GM21717 (cell line): ENCODE measurements around the gene LRP1.

Experiments used
- ATAC-seq: cut with Tn5 transposase; IDR thresholded peaks from one replicate; pipeline ENCODE4 v1.9.1; 2021; ENCODE audit warnings: mild to moderate bottlenecking, moderate library complexity; ENCODE audit not compliant: unreplicated experiment

Gene LRP1

DNA sequence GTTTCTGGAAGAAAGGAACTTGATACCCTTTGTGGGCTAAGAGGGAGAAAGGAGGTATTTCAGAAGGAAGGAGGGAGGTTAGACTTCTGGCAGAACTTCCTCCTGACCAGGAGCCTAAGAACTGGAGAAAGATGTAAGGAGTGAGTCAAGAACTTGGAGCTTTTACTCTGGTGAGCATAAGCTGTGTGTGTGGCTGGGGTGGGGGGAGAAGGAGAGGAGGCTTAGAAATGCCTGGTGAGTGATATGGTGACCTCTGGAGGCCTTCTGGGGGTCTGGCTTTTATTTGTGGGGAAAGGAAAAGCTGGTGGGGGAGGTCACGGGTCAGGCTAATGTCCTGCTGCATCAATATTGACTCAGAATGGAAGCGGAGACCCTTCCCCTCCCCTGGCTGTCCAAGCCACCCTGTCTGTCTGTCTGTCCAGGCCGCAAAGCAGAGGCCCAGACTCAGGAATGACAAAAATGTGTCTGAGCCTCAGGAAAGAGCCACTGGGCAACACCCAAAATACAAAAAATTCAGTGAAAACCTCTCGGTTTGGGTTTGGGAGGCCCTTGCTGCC lies 4.8 kb downstream of the LRP1 start:
- ATAC-seq, result no peak

DNA sequence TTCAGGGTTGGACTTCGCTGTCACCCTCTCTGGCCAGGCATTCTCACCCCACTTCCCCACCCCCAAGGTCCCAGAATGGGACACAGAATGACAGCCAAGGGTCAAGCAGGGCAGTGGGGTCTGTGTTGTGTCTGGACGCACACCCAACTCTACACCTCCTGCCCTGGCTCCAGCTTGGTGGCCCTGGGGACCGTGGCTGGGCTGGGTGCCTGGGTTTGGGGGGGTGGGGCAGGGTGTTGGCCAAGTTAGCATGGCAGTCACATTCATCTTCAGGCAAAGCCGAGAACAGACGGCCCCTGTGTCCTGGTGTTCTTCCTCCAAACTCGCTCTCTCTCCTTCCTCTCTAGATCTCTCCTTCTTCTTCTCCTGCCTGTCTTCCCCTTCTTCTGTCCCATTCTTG lies 5.6 kb downstream of the LRP1 start:
- no peak for ATAC-seq

DNA sequence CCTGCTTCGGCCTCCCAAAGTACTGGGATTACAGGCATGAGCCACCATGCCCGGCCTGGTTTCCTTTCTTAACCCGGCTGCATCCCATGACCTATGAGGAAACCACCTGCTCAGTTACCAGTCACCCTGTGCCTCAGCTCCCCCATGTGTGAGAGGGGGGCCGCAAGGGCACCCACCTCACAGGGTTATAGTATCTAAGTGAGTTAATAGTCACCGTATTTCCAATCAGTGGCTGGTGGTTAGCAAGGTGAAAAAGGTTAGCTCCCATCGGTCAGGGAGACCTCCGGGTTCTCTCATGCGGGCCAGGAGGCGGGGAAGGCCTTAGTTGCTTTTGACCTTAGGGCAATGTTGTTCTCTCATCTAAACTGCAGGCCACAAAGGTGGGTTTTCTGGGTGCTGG lies 6.7 kb downstream of the LRP1 start:
- ATAC-seq, result no peak

DNA sequence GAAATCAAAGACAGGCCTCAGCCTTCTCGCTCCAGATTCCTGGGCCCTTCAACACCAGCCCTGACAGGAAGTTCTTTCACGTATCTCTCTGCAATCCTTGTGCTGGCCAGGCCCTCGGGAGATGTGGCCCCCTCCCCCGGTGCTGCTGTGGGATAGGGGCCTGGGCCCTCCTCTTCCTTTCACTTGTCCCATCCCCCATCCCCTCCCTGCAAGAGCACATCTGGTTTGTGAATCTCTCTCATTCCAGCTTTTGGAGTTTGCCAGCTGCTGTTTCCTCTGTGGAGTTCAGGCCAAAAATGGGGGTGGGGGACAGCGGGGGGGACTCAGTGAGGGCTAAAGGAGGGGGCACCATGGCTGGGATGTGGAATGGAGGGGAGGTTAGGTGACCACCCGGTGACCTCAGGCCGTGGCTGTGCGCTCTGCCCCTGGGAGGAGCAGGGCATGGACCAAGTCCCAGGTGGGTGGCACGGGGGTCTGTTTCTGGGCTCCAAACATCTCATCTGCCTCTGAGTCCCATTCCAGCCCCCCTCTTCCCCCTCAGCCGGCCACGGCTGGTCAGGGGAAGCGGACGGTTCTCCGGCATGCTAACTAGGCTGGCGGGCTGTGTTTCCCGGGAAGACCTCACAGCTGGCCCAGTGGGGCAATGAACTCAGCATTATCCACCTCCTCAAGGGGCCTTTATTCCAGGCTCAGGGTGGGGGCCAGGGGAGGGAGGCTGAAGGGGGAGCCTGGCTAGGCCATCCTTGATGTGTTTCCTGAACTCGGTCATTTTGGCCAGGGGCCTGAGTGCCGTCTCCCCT lies 7.4 kb downstream of the LRP1 start:
- no peak for ATAC-seq

DNA sequence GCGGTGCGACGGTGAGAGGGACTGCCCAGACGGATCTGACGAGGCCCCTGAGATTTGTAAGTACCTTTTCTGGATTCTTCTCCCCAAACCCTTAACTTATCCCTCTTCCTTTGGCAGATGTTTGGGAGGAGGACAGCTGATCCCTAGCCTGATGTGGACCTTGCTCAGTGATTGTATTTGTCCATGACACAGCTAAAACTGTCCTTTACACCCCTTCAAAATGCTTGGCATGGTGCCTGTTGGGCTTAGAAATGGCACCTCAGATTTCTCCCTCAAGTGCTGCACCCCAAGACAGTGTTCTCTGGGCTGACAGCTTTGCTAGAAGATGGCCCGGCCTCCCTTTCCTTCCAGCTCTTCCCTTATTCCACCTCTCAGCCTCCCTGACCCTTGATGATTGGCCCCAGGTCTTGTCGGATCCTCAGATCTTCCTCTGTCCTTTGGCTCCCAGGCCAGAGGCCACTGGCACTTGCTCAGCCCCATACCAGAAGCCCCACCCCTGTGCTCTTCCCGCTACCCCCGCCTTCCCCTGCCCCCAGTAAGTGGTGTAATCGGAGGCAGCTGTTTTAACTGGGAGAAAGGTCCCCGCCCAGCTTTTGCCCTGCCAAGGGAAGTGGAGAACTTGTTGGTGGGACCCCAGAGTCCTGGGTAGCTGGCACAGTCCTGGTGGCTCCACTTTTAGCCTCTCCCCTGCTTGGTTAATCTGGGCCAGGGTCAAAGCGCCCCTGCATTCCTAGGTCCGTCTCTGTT lies 10.4 kb downstream of the LRP1 start:
- no peak for ATAC-seq

DNA sequence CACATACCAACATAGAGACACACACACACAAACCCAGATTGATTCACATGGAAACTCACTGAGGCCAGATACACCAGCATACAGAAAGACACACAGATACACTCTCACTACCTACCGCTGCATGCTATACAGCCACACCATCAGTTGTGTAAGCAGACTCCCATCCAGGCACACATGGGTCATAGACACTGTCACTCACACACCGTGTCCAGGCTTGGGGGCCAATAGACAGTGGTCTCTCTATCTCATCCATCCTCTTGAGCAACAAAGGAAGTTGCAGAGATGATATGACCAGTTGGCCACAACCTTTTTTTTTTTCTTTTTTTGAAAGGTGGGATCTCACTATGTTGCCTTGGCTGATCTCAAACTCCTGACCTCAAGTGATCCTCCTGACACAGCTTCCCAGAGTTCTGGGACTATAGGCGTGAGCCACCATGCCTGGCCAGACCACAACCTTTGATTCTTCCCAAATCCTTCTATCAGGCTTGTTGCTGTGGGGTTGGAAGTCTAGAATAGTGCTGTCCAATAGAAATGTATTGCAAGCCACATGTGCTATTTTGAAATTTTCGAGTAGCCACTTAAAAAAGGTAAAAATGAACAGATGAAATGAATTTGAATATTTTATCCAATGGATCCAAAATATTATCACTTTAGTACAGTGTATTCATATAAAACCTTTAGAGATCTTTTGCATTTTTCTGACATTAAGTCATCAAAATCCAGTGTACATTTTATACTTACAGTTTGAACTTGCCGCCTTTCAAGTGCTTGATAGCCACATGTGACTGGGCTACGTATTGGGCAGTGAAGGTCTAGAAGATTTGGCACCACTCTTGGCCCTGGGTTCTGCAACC lies 11.7 kb downstream of the LRP1 start:
- ATAC-seq, result no peak

DNA sequence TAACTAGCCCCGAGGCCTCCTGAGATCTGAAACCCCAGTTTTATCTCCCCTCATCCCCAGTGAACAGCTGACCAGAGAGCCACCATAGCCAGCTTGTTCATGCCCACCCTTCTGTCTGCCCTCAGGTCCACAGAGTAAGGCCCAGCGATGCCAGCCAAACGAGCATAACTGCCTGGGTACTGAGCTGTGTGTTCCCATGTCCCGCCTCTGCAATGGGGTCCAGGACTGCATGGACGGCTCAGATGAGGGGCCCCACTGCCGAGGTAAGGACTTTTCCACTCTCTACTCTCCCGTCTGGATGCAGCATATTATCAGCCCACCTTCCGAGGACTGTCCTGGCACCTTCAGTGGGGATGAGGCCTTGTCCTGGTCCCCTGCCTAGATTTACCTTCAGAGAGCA lies 13.0 kb downstream of the LRP1 start:
- no peak for ATAC-seq

DNA sequence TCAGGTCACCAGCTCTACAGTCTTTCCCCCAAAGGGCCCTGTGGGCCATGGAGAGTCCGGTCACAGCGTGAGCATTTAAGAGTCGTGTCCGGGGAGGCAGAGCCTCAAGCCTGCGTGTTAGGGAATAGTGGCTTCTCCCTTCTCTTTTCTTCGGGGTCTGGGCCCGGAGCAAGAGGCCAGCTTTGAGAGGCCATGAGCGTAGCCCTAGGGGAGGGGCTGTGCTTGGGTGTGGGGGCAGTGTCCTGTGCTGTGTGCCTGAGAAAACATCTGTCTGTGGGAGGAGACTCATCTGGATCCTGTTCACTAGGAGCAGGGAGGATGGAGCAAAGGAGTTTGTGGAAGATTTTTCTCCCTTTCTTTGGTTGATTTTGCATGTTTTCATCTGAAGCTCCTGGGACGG lies 13.8 kb downstream of the LRP1 start:
- ATAC-seq, result no peak

DNA sequence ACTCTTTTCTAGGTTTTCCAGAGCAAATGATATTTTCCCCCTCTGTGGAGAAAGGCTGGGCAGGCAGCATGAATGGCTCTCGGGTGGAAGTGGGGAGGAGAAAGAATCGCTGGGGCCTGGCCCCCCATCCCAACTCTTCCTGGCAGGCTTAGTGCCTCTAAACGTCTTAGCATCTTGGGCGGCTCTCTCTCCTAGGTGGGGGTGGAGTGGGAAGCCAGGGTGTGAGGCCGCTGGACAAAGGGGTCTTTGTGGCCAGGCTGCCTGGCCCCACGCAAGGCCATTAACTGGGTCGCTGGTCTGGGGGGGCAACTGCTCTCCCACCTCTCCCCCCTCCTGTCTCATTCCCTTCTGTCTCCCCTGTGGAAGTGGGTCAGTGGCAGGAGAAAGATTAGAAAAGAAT lies 14.4 kb downstream of the LRP1 start:
- ATAC-seq, result no peak

DNA sequence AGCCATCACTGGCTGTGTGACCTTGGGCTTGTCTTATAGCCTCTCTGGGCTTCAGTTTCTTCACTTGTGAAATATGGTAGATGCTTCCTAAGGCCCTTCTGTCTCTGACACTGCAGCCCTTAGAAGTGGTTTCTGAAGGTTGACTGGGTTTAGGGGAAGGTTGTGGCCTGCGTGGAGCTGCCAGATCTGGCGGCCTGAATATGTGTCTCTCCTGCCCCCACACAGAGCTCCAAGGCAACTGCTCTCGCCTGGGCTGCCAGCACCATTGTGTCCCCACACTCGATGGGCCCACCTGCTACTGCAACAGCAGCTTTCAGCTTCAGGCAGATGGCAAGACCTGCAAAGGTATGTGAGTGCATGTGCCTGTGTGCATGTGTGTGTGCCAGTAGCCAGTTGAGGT lies 15.2 kb downstream of the LRP1 start:
- ATAC-seq, result no peak

DNA sequence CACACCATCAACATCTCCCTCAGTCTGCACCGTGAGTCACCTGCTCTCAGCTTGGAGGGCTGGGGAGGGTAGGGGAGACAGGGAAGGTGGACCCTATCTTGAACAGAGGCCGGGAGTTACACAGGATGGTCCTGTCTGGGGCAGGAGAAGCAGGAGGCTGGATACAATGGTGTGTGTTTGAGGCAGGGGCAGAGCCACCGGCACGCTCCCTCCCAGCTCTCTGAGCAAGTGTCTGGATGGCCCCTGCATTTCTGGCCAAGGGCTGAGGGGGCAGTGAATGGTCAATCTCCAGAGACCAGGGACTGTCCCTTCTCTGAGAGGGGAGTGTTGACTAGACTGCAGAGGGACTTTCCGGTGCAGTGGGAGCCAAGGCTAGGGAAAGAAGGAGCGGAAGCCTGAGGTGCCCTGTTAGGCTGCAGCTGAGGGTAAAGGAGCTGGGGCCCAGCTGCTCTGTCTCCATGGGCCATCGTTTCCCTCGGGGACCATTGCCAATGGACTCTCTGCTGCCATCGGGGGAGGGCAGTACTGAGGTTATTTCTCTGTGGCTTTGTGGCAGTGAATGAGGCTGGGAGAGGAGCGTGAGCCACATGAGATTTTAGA lies 17.3 kb downstream of the LRP1 start:
- no peak for ATAC-seq

DNA sequence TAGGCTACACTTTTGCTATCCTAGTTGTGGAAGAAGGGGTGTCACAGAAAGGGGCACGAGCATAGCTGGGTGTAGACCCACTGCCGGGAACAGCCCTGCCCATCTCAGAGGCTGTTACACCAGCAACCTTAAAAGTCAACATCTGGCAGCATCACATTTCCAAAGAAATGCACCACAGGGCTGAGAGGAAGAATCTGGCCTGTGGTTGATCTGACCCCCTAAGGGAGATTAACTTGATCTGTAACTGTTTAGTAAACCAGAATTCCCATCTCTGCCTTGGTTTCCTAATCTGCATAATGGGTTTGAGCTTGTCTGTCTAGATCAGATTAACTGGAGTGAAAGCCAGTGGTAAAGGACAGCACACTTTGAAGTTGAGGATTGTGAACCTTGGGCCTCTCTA lies 17.8 kb downstream of the LRP1 start:
- no peak for ATAC-seq

DNA sequence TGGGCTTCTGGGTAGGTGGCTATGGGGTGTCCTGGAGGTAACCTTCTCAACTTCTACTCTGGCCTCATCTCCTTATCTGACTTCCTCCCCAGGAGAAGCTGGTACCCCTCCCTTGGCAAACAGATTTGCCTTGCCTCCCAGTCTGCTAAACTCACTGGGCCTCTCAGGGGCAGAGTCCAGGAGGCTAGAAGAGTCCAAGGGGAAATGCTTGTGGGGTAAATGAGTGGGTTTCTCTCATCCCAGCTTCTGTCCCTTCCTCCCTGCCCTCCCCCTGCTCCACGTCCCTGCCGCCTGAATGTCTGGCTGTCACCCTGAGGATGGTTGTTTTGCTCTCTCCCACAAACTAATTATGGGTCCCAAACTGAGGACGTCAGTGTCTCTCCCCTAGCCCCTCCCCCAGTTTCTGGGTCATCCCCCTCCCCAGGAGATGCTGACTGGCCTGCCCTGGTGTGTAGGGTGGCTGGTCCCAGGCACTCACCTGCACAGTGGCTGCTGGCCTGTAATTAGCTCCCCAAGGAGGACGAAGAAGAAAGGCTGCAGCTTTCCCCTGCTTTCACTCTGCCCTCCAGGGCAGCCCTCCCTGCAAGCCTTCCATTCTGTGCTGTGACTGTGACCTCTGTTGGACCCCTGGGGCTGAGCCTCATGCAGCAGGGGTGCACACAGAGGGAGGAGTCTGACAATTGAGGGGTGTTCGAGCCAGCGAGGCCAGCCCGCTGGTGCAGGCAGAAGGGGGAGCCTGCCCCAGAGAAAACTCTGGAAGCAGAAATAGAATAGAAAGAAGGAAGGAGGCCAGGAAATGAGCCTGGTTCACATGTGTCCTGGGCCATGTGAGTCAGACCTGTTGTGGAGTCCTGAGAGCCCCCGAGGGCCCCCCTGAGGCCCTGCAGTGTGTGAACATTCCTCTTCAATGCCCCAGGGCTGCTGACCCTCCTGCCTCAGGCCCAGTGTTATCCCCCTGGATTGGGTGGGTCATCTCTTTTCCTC lies 19.0 kb downstream of the LRP1 start, which contains the start of gene LRP1-AS:
Gene LRP1-AS, minus strand, starts transcription at position 659 of the 984 bp plus-strand sequence.
- ATAC-seq, result no peak

DNA sequence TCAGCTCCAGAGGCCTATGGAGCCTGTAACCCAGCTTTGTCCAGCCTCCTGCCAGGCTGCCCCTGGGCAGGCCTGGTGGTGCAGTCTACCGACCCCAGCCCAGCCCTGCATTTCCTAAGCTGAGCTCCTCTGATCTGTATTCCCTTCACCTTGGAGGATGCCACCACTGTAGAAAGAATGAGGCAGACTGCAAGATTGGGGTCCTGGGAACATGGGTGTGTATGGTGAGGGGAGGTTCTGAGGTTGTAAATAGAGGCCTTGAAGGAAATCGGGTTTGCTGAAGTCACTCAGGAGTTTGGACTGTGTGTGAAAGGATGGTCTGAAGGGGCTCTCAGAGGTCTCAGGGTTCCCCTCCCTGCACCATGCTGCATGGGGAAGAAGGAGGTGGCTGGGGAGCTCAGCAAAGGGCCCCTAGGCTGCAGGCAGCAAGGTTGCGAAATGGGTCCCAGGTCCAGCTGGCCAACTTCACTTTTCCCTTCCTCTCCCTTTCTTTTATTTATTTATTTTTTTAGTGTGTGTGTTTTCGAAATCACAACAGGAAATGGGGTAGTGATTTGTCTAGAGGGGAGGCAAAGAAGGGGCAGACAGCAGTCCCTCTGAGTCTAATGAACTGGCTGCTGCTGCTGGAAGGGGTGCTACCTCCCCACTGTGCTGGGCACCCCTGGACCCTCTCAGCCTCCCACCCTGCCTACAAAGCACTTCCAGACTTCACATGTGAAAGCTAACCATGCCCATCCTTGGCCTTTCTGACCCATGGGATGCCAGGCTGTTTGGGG lies 20.4 kb downstream of the LRP1 start:
- ATAC-seq, result no peak

DNA sequence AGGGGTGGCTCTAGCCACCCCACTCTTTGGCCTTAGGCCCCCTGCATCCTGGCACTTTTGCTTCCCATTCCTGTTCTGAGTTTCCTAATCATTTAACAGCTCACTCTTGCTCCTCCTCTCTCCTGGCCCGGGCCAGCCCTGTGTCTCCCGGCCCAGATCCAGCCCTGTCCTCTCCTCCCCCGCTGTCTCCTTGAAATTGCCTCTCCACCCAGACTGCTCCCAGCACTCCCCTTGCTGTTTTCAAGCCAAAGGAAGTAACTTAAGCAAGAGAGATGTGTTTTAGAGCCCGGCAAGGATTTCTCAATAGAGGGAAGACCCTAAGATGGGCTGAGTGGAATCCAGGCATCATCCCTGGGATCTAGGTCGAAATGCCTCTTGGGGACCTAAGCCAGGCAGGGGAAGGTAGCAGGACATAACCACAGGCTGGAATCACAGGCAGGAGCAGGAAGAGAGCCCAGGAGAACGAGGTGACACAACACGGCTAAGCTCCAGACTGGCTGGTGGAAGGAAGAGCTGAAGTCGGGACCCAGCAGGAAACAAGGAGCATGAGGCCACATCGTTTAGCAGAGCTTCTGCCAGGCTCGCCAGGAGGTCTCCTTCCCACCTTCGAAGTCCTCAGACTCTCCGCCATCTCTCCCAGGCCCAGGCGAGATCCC lies 21.1 kb downstream of the LRP1 start:
- no peak for ATAC-seq

DNA sequence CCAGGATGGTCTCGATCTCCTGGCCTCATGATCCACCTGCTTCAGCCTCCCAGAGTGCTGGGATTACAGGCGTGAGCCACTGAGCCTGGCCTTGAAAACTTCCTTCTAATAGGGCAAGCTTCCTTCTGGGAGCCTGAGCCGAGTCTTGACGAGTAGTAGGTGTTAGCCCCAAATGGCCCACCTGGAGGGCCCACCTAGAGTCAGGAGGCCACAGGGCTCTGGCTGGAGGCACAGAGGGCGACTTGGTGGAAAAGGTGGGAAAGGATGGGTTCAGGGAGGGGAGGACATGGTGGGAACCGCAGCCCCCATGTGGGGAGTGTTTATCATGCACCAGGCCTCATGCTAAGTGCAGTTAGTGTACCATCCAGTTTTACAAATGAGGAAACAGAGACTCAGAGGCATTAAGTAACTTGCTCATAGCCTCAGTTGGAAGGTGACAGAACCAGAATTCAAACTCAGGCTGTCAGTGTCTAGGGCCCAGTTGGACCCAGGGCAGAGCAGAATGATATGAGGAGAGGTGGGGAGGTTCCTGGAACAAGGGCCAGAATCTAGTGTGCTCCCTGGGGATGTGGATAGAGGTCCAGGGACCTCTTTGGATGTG lies 22.2 kb downstream of the LRP1 start:
- no peak for ATAC-seq

DNA sequence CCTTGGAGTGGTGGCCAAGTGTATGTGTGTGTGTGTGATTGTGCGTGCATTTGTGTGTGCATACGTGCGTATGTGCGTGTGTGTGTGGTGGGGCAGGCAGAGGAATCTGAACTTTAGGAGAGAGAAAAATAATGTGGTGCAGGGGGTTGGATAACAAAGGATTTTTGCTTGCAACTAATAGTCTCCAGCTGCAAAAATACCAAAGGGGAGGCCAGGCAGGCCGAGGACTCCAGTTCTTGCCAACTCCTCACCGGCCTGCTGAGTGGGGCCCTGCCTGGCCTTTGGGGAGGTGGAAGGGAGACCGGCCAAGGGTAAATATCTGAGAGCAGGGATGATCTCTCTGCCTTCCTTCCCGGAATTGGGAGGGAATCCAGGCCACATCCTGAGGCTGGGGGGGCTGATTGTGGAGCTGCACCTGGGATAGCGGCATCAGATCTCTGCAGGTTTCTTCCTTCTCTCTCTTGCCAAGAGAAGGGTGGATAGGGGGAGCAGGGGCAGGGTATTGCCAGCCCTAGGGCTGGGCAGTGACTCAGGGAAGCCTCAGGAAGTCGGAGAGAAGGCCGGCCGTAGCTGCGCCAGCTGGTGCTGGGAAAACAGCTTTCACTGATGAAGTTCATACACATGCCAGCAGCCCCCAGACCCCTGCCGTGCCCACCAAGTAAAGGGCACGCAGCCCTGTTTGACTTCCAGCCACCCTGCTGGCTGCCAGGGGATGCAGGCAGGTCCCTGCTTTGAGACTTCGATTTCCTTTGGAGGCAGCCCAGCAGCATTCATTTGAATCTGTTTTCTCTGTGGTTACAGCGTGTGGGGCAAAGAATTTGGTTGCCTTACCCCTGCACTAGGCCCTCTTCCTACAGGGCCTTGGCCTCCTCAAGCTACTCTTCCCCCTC lies 23.7 kb downstream of the LRP1 start:
- ATAC-seq, result no peak
